GM12878 (cell line): ENCODE results near the gene CAST. TPM values are rescaled to one million over a fixed set of nuclear protein-coding genes. Genes with fewer than 3 reads are reported as not detected.

Experiments used
- ATAC-seq: fragments of 200-7000 bp; cut with Tn5 transposase; 3 replicates; pipeline ENCODE4 v1.9.1; 2020; ENCODE audit warnings: mild to moderate bottlenecking, moderate library complexity
- BruUV-seq: library from RNA; stranded (reverse); fragments of 400-500 nt; replicated peaks from 2 replicates; lab custom pipeline; 2021; lab: Mats Ljungman, UMichigan
- CTCF ChIA-PET: fragments of 300-600 bp; sonication (Branson Sonifier 250); formaldehyde crosslinking; extraction: SDS; loops from one replicate; lab custom pipeline; 2021; ENCODE audit warnings: inconsistent platforms; lab: Yijun Ruan, JAX
- POLR2A ChIA-PET: fragments of 350-600 bp; formaldehyde crosslinking; extraction: SDS; loops from one replicate; lab custom pipeline; 2021; ENCODE audit warnings: inconsistent platforms; lab: Charles Lee
- RAD21 ChIA-PET: fragments of 300-600 bp; sonication (Branson Sonifier 250); formaldehyde crosslinking; loops from one replicate; lab custom pipeline; 2023; ENCODE audit warnings: antibody characterized with exemption; ENCODE audit not compliant: unreplicated experiment; lab: Charles Lee
- SMC1A ChIA-PET: fragments of 300-600 bp; sonication (Branson Sonifier 250); formaldehyde crosslinking; loops from one replicate; lab custom pipeline; 2023; ENCODE audit not compliant: unreplicated experiment, uncharacterized antibody; lab: Charles Lee
- DNase-seq: peaks from one replicate; pipeline ENCODE4 v3.0.0-alpha.2; 2011; ENCODE audit warnings: low read depth, low spot score
- FAIRE-seq: peaks from 3 replicates; lab custom pipeline; 2011; peaks lifted over from hg19 to GRCh38; lab: Jason Lieb, UNC
- H2AFZ ChIP-seq: 2 replicates; pipeline ENCODE4 v1.6.0; 2011; ENCODE audit warnings: low read depth, low read length, control low read depth; ENCODE audit not compliant: control insufficient read depth
- H3K27ac ChIP-seq: 2 replicates; pipeline ENCODE4 v1.5.1; 2011; ENCODE audit warnings: control low read depth; ENCODE audit not compliant: control insufficient read depth, insufficient read depth
- H3K27me3 ChIP-seq, 2 experiments: replicated peaks in 1 of 2; 2 replicates each; pipeline versions ENCODE4 v1.6.0 to v1.6.1; 2011; ENCODE audit warnings: low read length in 1 of 2; ENCODE audit not compliant: control insufficient read depth in 2 of 2, insufficient read depth in 2 of 2
- H3K36me3 ChIP-seq, 2 experiments: 2 replicates each; pipeline ENCODE4 v1.5.1; 2011; ENCODE audit warnings: low read length in 1 of 2; ENCODE audit not compliant: control insufficient read depth in 2 of 2, insufficient read depth in 2 of 2
- H3K4me1 ChIP-seq: 2 replicates; pipeline ENCODE4 v1.6.1; 2011; ENCODE audit warnings: mild to moderate bottlenecking, low read length, moderate library complexity, mixed read lengths; ENCODE audit not compliant: control insufficient read depth, insufficient read depth
- H3K4me2 ChIP-seq: 2 replicates; pipeline ENCODE4 v1.6.0; 2011; ENCODE audit warnings: control low read depth; ENCODE audit not compliant: control insufficient read depth, insufficient read depth
- H3K4me3 ChIP-seq: fragments of 200-600 bp; sonication (generic); 2 replicates; pipeline ENCODE4 v1.5.1; 2016
- H3K79me2 ChIP-seq: 2 replicates; pipeline ENCODE4 v1.6.0; 2011; ENCODE audit warnings: low read length; ENCODE audit not compliant: control insufficient read depth, insufficient read depth
- H3K9ac ChIP-seq: 2 replicates; pipeline ENCODE4 v1.8.0; 2011; ENCODE audit warnings: low read length, control low read depth, mixed read lengths; ENCODE audit not compliant: control insufficient read depth, insufficient read depth
- H3K9me3 ChIP-seq: replicated peaks from 3 replicates; pipeline ENCODE4 v1.5.1; 2011; ENCODE audit warnings: mild to moderate bottlenecking, low read length; ENCODE audit not compliant: control insufficient read depth, insufficient read depth
- H4K20me1 ChIP-seq: 2 replicates; pipeline ENCODE4 v1.6.0; 2011; ENCODE audit not compliant: control insufficient read depth, insufficient read depth
- HDAC2 ChIP-seq: fragments of 200-600 bp; sonication (generic); IDR thresholded peaks from 2 replicates; pipeline ENCODE4 v1.6.1; 2017
- KAT2A ChIP-seq: conservative IDR thresholded peaks from 2 replicates; pipeline ENCODE4 v1.6.1; 2011; ENCODE audit warnings: low read depth, low read length; ENCODE audit not compliant: control insufficient read depth
- NFYB ChIP-seq: IDR thresholded peaks from 2 replicates; pipeline ENCODE4 v1.6.1; 2011; ENCODE audit warnings: low read depth, mild to moderate bottlenecking, low read length, improper control_type of control experiment, moderate library complexity; ENCODE audit not compliant: insufficient read depth
- RBBP5 ChIP-seq: fragments of 200-600 bp; sonication (generic); conservative IDR thresholded peaks from 2 replicates; pipeline ENCODE4 v1.6.1; 2016
- SUZ12 ChIP-seq: fragments of 200-600 bp; sonication (generic); IDR thresholded peaks from one replicate; pipeline ENCODE4 v1.6.1; 2018; ENCODE audit warnings: antibody characterized with exemption, mild to moderate bottlenecking; ENCODE audit not compliant: unreplicated experiment
- ZNF274 ChIP-seq: IDR thresholded peaks from one replicate; pipeline ENCODE4 v1.8.0; 2011; ENCODE audit not compliant: insufficient read length, insufficient read depth
- in situ Hi-C: fragments of 300-500 bp; cut with MboI; formaldehyde crosslinking; loops from 9 replicates; pipeline ENCODE4 v1.14.3; 2018; ENCODE audit warnings: mixed read lengths
- intact Hi-C: fragments of 100-400 bp; cut with micrococcal nuclease; formaldehyde crosslinking; loops from one replicate; pipeline ENCODE4 v1.14.2; 2022; ENCODE audit not compliant: unreplicated experiment
- polyA plus RNA-seq, 11 experiments: library from polyadenylated mRNA; depleted of rRNA in 4 of 11; unstranded in 6 of 11; stranded (reverse) in 5 of 11; fragments of >200 nt; fragmentation: Nextera tagmentation in 4 of 11; fragmentation: Illumina TruSeq in 1 of 11; extraction: Ambion mirVana in 4 of 11; extraction: Trizol in 1 of 11; gene quantifications; 1 replicate in 1 of 11; 2 replicates in 10 of 11; pipeline versions ENCODE4 v1.2.1 to v1.2.3, GENCODE V29; 2011 to 2016; ENCODE audit warnings: inconsistent platforms in 2 of 11, missing spikeins in 2 of 11, low read depth in 1 of 11
- total RNA-seq, 4 experiments: library from RNA; depleted of rRNA in 3 of 4; stranded (reverse); fragments of >200 nt in 3 of 4; fragmentation: Illumina TruSeq in 1 of 4; extraction: Trizol in 1 of 4; gene quantifications; 2 replicates each; pipeline versions ENCODE4 v1.2.1 to v1.2.3, GENCODE V29; 2013 to 2021
- TF ChIP-seq, protein P1 (sequence below): fragments of 450-650 bp; IDR thresholded peaks from 2 replicates; pipeline ENCODE4 v1.6.1; 2018; ENCODE audit warnings: mild to moderate bottlenecking, low read depth, moderate library complexity; ENCODE audit not compliant: partially characterized antibody

The CAST gene
- total and polyA plus RNA-seq, 10 of the 15 experiments (the other 5 are each of a cell fraction or from before 2014, with no cell fraction given) = 31.7 to 140 (median 68.5) TPM

DNA sequence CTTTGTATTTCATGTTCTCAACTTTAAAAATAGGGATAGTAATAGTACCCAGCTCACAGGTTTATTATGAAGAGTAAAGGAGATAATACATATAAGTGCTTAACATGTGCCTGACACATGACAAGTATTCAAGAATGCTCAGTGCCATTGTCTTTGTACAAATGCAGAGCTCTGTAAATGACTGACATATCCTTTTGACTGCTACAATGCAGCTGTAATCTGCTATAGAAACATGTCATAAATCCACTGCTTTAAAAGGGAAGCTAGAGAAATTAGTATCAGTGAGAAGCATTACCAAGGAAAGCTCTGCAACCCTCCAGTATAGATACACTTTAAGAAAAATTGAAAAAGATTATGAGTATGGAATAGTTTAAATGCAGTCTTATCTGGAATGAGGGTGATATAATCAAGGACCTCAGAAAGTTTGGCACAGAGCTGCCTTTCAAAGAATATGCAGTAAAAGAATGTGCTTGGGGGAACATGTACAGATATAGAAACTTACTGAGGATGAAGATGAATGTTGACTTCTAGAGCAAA lies 127.7 kb downstream of the CAST start:
- TF ChIP-seq RBBP5 = no peak
- no peak for TF ChIP-seq KAT2A
- TF ChIP-seq HDAC2 = no peak
- TF ChIP-seq NFYB = no peak
- no peak for TF ChIP-seq ZNF274
- TF ChIP-seq, protein P1, sequence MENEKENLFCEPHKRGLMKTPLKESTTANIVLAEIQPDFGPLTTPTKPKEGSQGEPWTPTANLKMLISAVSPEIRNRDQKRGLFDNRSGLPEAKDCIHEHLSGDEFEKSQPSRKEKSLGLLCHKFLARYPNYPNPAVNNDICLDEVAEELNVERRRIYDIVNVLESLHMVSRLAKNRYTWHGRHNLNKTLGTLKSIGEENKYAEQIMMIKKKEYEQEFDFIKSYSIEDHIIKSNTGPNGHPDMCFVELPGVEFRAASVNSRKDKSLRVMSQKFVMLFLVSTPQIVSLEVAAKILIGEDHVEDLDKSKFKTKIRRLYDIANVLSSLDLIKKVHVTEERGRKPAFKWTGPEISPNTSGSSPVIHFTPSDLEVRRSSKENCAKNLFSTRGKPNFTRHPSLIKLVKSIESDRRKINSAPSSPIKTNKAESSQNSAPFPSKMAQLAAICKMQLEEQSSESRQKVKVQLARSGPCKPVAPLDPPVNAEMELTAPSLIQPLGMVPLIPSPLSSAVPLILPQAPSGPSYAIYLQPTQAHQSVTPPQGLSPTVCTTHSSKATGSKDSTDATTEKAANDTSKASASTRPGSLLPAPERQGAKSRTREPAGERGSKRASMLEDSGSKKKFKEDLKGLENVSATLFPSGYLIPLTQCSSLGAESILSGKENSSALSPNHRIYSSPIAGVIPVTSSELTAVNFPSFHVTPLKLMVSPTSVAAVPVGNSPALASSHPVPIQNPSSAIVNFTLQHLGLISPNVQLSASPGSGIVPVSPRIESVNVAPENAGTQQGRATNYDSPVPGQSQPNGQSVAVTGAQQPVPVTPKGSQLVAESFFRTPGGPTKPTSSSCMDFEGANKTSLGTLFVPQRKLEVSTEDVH = no peak
- no peak for TF ChIP-seq SUZ12
- Histone ChIP-seq H3K9me3 (no peaks in the 10 kb centered on the region), H2AFZ (no peak overlapping the region), H3K27me3 (no peaks in the 10 kb centered on the region), H3K4me3 (no peak overlapping the region), H3K27ac (no peak overlapping the region), H3K9ac (no peak overlapping the region), H3K4me1 (no peaks in the 10 kb centered on the region), H3K79me2 (no peaks in the 10 kb centered on the region; the same call in 1 of the 2 replicates), H4K20me1 (no peaks in the 10 kb centered on the region), H3K4me2 (no peak overlapping the region), H3K36me3 (peaks cover 15 to 32% of the 10 kb centered on the region in 2 experiments)
- ChIA-PET CTCF (interaction anchor here (0.7 to 1.4 kb wide), 6 partner anchors 13 to 372 kb away, joined by 3 to 4 read pairs (median 3); no protein-coding TSS in a partner anchor), SMC1A (interaction anchor here (0.7 to 2.5 kb wide), 10 partner anchors 8 to 203 kb away, joined by 3 to 7 read pairs (median 3); no protein-coding TSS in a partner anchor), RAD21 (interaction anchor here (0.7 to 1.1 kb wide), 5 partner anchors 18 to 119 kb away, joined by 3 read pairs; partner anchors contain the start of gene ERAP1), POLR2A (no interaction called here)
- no TSS peak for BruUV-seq
- ATAC-seq = no peak
- in situ Hi-C loops = no loop called here
- DNase-seq = no peak
- FAIRE-seq = no peak
- intact Hi-C loops = no loop called here
